HTERT RPE-1 (cell line): ENCODE results near the gene VAPB.

Experiments used
- in situ Hi-C: fragments of 300-500 bp; cut with MboI; formaldehyde crosslinking; loops from 4 replicates; pipeline ENCODE4 v1.14.3; 2020; ENCODE audit warnings: low sequenced_read_pairs

Gene VAPB

GRCh38 chr20:58377766-58378401 is 11.1 kb upstream of the VAPB start:
- in situ Hi-C loops: no loop called here

GRCh38 chr20:58378704-58379103 is 10.3 kb upstream of the VAPB start:
- in situ Hi-C loops: no loop called here

- in situ Hi-C loops: no loop called here
These were observed 7.4 kb upstream of the VAPB start for GRCh38 chr20:58381627-58382026.

GRCh38 chr20:58382096-58382495 is 6.9 kb upstream of the VAPB start:
- in situ Hi-C loops: no loop called here

- in situ Hi-C loops: no loop called here
These were observed 4.2 kb upstream of the VAPB start for GRCh38 chr20:58384821-58385220.

GRCh38 chr20:58388028-58388601 is 914 bp upstream of the VAPB start:
- in situ Hi-C loops: no loop called here

- in situ Hi-C loops: no loop called here
These were observed 417 bp downstream of the VAPB start for GRCh38 chr20:58389324-58389967.

GRCh38 chr20:58389968-58390658 is 1.1 kb downstream of the VAPB start:
- in situ Hi-C loops: no loop called here

GRCh38 chr20:58390659-58391035 is 1.6 kb downstream of the VAPB start:
- in situ Hi-C loops: no loop called here

- in situ Hi-C loops: no loop called here
These were observed 3.3 kb downstream of the VAPB start for GRCh38 chr20:58392286-58392685.

GRCh38 chr20:58393299-58393698 is 4.3 kb downstream of the VAPB start:
- in situ Hi-C loops: no loop called here

- in situ Hi-C loops: no loop called here
These were observed 5.8 kb downstream of the VAPB start for GRCh38 chr20:58394801-58395200.

GRCh38 chr20:58395604-58396003 is 6.6 kb downstream of the VAPB start:
- in situ Hi-C loops: no loop called here

GRCh38 chr20:58397429-58397828 is 8.4 kb downstream of the VAPB start:
- in situ Hi-C loops: no loop called here

- in situ Hi-C loops: no loop called here
These were observed 9.2 kb downstream of the VAPB start for GRCh38 chr20:58398254-58398653.

GRCh38 chr20:58399926-58400325 is 10.9 kb downstream of the VAPB start:
- in situ Hi-C loops: no loop called here

- in situ Hi-C loops: no loop called here
These were observed 12.1 kb downstream of the VAPB start for GRCh38 chr20:58401162-58401561.

GRCh38 chr20:58402305-58402704 is 13.3 kb downstream of the VAPB start:
- in situ Hi-C loops: no loop called here

- in situ Hi-C loops: no loop called here
These were observed 13.8 kb downstream of the VAPB start for GRCh38 chr20:58402827-58403226.

GRCh38 chr20:58403272-58403671 is 14.2 kb downstream of the VAPB start:
- in situ Hi-C loops: no loop called here

- in situ Hi-C loops: no loop called here
These were observed 16.7 kb downstream of the VAPB start for GRCh38 chr20:58405504-58406291.
